ENCODE measurements around the gene KIAA1217.

The KIAA1217 gene

DNA sequence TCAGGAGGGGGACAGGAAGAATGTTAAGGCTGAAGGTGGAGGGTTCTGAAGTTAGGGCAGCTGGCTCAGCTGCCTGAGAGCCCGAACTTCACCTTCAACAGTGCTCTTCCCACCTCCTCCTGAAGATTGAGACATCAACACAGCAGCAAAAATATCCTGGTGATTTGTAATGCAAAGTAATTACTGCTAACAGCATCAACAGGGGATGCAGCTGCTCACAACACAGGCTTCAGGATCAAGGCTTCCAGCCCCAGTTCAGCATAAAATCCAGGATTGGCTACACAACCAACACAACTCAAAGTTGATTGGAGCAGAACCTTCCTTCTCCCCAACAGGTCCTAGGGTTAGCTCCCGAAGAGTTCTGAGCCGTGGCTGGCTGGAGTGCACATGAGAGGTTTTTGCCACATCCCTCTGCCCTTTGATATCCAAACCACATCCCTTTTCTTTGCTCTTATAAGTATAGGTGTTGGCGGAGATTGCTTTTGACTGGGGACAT lies 242.4 kb downstream of the KIAA1217 start:
- H3K27ac ChIP-seq = no peak overlapping the region
- TF ChIP-seq, protein P1, sequence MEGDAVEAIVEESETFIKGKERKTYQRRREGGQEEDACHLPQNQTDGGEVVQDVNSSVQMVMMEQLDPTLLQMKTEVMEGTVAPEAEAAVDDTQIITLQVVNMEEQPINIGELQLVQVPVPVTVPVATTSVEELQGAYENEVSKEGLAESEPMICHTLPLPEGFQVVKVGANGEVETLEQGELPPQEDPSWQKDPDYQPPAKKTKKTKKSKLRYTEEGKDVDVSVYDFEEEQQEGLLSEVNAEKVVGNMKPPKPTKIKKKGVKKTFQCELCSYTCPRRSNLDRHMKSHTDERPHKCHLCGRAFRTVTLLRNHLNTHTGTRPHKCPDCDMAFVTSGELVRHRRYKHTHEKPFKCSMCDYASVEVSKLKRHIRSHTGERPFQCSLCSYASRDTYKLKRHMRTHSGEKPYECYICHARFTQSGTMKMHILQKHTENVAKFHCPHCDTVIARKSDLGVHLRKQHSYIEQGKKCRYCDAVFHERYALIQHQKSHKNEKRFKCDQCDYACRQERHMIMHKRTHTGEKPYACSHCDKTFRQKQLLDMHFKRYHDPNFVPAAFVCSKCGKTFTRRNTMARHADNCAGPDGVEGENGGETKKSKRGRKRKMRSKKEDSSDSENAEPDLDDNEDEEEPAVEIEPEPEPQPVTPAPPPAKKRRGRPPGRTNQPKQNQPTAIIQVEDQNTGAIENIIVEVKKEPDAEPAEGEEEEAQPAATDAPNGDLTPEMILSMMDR (conservative IDR thresholded peaks at IDR 0.05) = no peak

DNA sequence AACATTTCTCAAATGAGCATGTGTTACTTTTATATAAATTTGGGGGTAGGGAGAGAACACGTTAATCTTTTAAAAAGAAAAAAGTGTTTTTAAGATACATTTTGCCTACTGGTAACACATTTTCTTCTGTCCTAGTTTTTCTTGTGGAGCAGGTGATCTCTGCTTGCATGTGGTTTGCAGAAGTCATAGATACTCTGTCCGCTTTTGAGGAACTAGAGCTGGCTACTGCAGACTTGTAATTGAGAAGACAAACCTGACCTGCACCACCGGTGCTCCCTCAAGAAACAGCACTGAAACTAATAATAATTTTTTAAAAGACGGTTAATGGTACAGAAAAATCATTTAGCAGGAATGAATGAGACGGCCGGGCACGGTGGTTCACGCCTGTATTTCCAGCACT lies 243.1 kb downstream of the KIAA1217 start:
- no peak overlapping the region for H3K27ac ChIP-seq
- TF ChIP-seq, protein P1 (conservative IDR thresholded peaks at IDR 0.05) = no peak

DNA sequence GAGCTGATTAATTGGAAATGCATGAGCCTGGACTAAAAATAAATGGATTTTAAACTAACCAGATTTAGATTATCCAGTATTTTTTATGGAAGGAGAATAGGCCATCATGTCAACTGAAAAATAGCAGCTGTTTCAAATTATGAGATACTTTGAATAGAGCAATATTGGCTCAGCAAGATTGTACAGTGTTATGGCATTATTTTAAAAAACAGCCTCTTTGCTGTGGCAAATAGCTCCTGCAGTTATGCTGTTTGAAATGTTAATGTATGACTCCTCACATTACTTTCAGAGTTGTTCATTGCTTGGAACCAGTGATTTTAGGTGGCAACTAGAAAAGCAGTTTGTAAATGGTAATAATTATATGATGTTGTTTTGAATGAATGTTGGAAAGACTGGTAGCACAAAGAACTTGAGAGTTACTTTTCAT lies 244.5 kb downstream of the KIAA1217 start:
- TF ChIP-seq, protein P1 (conservative IDR thresholded peaks at IDR 0.05) = no peak
- H3K27ac ChIP-seq = no peak overlapping the region

DNA sequence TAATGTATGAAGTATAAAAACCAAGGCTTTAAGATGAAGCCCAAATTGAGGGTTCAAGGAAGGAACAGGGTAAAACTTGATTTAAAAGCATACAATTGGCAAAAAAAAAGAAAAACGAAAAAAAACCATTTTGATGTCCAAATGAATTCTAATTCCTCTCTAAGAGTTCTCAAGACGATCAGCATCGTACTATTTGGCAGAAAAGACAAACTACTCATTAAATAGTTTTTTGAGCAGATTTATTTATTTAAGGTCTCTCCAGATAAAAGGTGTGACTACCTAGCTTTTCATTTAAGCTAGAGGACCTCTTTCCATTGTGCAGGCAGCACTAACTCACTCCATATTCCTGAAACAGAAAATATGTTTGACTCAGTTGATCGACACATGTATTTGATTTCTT lies 245.0 kb downstream of the KIAA1217 start:
- no peak overlapping the region for H3K27ac ChIP-seq
- TF ChIP-seq, protein P1 (conservative IDR thresholded peaks at IDR 0.05) = no peak

DNA sequence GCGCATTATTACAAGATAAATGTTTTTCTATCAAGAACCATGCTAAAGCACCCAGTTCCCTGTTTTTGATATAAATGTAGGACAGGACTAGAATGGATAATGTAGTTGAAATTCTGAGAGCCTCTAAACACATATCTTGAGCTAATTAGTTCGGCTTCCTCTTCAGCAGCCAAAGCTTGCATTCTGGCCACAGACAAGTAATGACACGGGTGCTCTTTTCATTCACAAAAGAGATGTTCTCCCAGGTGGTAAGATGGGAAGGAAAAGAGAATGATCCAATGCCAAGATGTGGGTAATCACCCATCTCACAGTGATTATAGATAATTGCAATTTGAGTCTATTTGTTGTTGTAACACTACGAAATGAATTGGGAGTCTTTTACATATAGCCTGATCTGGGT lies 246.5 kb downstream of the KIAA1217 start:
- no peak overlapping the region for H3K27ac ChIP-seq
- TF ChIP-seq, protein P1 (conservative IDR thresholded peaks at IDR 0.05) = no peak

DNA sequence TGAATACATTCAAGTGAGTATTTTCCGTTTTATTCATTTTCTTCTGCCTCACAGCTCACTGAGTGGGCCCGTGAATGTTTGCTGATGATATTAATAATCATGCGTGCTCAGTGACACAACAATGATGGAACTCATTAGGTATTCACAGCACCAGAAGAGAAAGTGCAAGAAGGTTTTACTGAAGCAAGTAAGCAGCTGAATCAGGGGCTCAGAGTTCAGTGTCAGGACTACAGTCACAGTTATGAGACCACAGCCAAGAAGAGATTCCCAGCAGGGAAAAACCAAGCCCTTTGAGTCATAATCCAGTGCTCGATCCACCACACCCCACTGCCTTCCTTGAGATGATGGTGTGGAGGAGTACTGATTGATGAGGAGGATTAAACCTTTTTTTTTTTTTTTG lies 247.4 kb downstream of the KIAA1217 start:
- H3K27ac ChIP-seq = no peak overlapping the region
- TF ChIP-seq, protein P1 (conservative IDR thresholded peaks at IDR 0.05) = no peak

DNA sequence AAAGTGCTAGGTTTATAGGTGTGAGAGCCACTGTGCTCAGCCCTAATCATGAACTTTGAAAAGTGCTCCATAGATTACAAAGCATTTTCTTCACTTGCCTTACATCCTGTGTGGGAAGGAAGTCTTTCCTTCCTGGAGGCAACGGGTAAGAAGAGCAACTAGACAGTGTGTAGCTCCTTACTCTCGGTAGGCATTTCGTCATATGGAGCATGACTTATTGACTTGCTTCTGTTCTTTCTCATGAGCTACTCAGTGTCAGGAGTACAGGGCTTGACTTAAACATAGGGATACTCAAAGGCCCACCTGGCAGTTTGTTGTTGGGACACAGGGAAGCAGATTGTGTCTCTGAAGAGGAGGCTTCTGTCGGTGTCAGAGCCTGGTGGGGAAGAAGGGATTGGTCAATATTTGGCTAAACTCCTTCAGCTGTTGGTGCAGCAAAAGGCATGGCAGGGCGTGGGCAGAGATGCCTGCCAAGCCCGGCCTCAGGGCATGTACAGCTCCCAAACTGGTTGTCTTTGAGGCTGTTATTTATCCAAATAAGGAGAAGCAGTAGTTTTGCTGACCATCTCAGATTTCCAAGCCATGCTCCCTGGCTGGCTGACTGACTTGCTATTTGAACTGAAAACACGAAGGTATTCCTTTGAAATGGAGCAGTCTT lies 248.9 kb downstream of the KIAA1217 start:
- H3K27ac ChIP-seq = peak overlapping the region; percentile 15; the same call in 1 of the 2 replicates
- TF ChIP-seq, protein P1 (conservative IDR thresholded peaks at IDR 0.05) = no peak

Measured in VCaP (cell line).